ENCODE measurements around the gene SERHL2.
"Not testable (repeated sequence)": the region's sequence is repeated elsewhere in the genome, so short reads cannot be mapped to it uniquely, and the experiment has no call there.

SERHL2 gene

GRCh38 chr22:42536166-42536565 is 17.6 kb upstream of the SERHL2 start:
- TF ChIP-seq, protein P1, sequence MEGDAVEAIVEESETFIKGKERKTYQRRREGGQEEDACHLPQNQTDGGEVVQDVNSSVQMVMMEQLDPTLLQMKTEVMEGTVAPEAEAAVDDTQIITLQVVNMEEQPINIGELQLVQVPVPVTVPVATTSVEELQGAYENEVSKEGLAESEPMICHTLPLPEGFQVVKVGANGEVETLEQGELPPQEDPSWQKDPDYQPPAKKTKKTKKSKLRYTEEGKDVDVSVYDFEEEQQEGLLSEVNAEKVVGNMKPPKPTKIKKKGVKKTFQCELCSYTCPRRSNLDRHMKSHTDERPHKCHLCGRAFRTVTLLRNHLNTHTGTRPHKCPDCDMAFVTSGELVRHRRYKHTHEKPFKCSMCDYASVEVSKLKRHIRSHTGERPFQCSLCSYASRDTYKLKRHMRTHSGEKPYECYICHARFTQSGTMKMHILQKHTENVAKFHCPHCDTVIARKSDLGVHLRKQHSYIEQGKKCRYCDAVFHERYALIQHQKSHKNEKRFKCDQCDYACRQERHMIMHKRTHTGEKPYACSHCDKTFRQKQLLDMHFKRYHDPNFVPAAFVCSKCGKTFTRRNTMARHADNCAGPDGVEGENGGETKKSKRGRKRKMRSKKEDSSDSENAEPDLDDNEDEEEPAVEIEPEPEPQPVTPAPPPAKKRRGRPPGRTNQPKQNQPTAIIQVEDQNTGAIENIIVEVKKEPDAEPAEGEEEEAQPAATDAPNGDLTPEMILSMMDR (IDR thresholded peaks at IDR 0.05; ENCODE audit: borderline replicate concordance, control extremely low read depth, extremely low read depth, insufficient read depth, missing control alignments), result no peak
- in situ Hi-C loops (cut with MboI; ENCODE audit: low sequenced_read_pairs, unreplicated experiment), result no loop called here
- DNase-seq (ENCODE audit: low spot score), result no peak

- DNase-seq (ENCODE audit: low spot score); in situ Hi-C loops (cut with MboI; ENCODE audit: low sequenced_read_pairs, unreplicated experiment): not testable (repeated sequence)
These were observed 17.1 kb upstream of the SERHL2 start for GRCh38 chr22:42536634-42537033.

- DNase-seq (ENCODE audit: low spot score); in situ Hi-C loops (cut with MboI; ENCODE audit: low sequenced_read_pairs, unreplicated experiment): not testable (repeated sequence)
These were observed 16.4 kb upstream of the SERHL2 start for GRCh38 chr22:42537199-42537831.

DNA sequence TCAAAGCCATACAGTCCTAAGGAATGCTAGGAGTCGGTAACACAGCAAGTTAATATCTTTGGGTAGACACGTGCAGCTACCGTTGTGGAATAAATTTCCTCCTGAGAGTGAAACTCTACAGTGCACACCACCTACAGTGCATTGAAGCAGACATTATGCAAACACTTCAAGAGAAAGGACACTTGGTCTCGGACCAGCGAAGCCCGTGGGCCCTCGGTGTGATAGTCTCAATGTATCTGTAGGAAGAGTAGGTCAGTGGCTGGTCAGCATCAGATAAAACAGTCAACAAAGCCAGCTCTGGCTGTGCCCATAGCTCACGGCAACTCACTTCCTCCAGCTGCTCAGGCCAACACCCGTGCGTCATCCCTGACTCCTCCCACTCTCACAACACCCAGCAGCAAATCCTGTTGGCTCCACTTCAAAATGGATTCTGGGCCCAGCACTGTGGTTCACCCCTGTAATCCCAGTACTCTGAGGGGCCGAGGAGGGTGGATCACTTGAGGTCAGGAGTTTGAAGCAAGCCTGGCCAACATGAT is 14.5 kb upstream of the SERHL2 start:
- DNase-seq (ENCODE audit: low spot score); in situ Hi-C loops (cut with MboI; ENCODE audit: low sequenced_read_pairs, unreplicated experiment): not testable (repeated sequence)

GRCh38 chr22:42544686-42545085 is 9.1 kb upstream of the SERHL2 start:
- in situ Hi-C loops (cut with MboI; ENCODE audit: low sequenced_read_pairs, unreplicated experiment), result no loop called here

GRCh38 chr22:42547562-42547961 is 6.2 kb upstream of the SERHL2 start:
- TF ChIP-seq, protein P1 (IDR thresholded peaks at IDR 0.05; ENCODE audit: borderline replicate concordance, control extremely low read depth, extremely low read depth, insufficient read depth, missing control alignments), result no peak
- in situ Hi-C loops (cut with MboI; ENCODE audit: low sequenced_read_pairs, unreplicated experiment), result no loop called here
- DNase-seq (ENCODE audit: low spot score), result no peak

More at GRCh38 chr22:42544686-42545085, 9.1 kb upstream of the SERHL2 start:
- TF ChIP-seq, protein P1 (IDR thresholded peaks at IDR 0.05; ENCODE audit: borderline replicate concordance, control extremely low read depth, extremely low read depth, insufficient read depth, missing control alignments), result no peak
- DNase-seq (ENCODE audit: low spot score), result no peak

DNA sequence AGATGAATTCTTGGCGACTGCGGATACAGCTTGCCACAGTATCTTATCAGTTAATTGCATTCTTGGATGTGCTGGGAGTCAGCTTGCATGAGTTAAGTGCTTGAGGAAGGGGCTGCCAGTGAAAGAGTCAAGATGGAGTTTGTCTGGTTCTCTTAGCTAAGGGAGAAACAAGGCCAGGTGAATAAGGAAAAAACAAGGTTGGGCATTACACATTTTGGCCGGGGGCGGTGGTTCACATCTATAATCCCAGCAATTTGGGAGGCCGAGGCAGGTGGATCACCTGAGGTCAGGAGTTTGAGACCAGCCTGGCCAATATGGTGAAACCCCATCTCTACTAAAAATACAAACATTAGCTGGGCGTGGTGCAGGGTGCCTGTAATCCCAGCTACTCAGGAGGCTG is 5.6 kb upstream of the SERHL2 start:
- DNase-seq (ENCODE audit: low spot score); in situ Hi-C loops (cut with MboI; ENCODE audit: low sequenced_read_pairs, unreplicated experiment): not testable (repeated sequence)

GRCh38 chr22:42548597-42549330 is 5.0 kb upstream of the SERHL2 start:
- in situ Hi-C loops (cut with MboI; ENCODE audit: low sequenced_read_pairs, unreplicated experiment), result no loop called here
- DNase-seq (ENCODE audit: low spot score), result no peak
- TF ChIP-seq, protein P1 (IDR thresholded peaks at IDR 0.05; ENCODE audit: borderline replicate concordance, control extremely low read depth, extremely low read depth, insufficient read depth, missing control alignments), result no peak
